Globus pallidus (tissue), 1 donor: ENCODE measurements around the gene ARHGDIA.
A peak's percentile ranks its signal among the peaks of the same experiment; 100 is the strongest.
"Not testable (repeated sequence)": the region's sequence is repeated elsewhere in the genome, so short reads cannot be mapped to it uniquely, and the experiment has no call there.

Experiments used
- DNase-seq: peaks from one replicate; pipeline ENCODE4 v3.0.0-alpha.2; 2015; ENCODE audit warnings: low spot score

ARHGDIA gene

GRCh38 chr17:81870981-81871386, at the start of gene ARHGDIA:
ARHGDIA (minus strand) TSS chr17:81871337; CDS start chr17:81869930, 1,407 bp downstream.
- DNase-seq = no peak

- DNase-seq = no peak
These were observed 47.9 kb upstream of the ARHGDIA start for GRCh38 chr17:81918832-81919545.

GRCh38 chr17:81918333-81918669, 47.2 kb upstream of the ARHGDIA start:
- not testable (repeated sequence) for DNase-seq

- DNase-seq = peak; percentile 75
These were observed 46.6 kb upstream of the ARHGDIA start, which contains the start of gene SIRT7 for GRCh38 chr17:81917565-81918332. SIRT7 (minus strand) TSS chr17:81918176; CDS start chr17:81918131, 45 bp downstream.

- DNase-seq = no peak
These were observed 45.3 kb upstream of the ARHGDIA start for GRCh38 chr17:81916234-81917001.

GRCh38 chr17:81915331-81915730, 44.2 kb upstream of the ARHGDIA start:
- DNase-seq = no peak

GRCh38 chr17:81914103-81914850, 43.1 kb upstream of the ARHGDIA start:
- DNase-seq = no peak

- DNase-seq = no peak
These were observed 42.4 kb upstream of the ARHGDIA start for GRCh38 chr17:81913394-81914102.

GRCh38 chr17:81912441-81913309, 41.5 kb upstream of the ARHGDIA start:
- no peak for DNase-seq

- DNase-seq = no peak
These were observed 40.8 kb upstream of the ARHGDIA start for GRCh38 chr17:81911969-81912368.

GRCh38 chr17:81911277-81911961, 40.3 kb upstream of the ARHGDIA start, which contains the start of gene PCYT2:
PCYT2 (minus strand) TSS chr17:81911399; CDS start chr17:81911355, 44 bp downstream.
- DNase-seq = peak; percentile 89

- DNase-seq = no peak
These were observed 39.7 kb upstream of the ARHGDIA start for GRCh38 chr17:81910840-81911276.

GRCh38 chr17:81909966-81910839, 39.1 kb upstream of the ARHGDIA start:
- no peak for DNase-seq

- no peak for DNase-seq
These were observed 38.1 kb upstream of the ARHGDIA start for GRCh38 chr17:81909231-81909630.

- no peak for DNase-seq
These were observed 37.7 kb upstream of the ARHGDIA start for GRCh38 chr17:81908793-81909192.

- DNase-seq = no peak
These were observed 36.3 kb upstream of the ARHGDIA start for GRCh38 chr17:81907219-81908145.
